Caco-2 (cell line): Measurements from ENCODE around the gene DDX6. TPM values are rescaled to one million over a fixed set of nuclear protein-coding genes. Genes with fewer than 3 reads are reported as not detected.
"Not testable (repeated sequence)": the region's sequence is repeated elsewhere in the genome, so short reads cannot be mapped to it uniquely, and the experiment has no call there.

Experiments used
- BruUV-seq: library from RNA; stranded (reverse); fragments of 400-500 nt; replicated peaks from 2 replicates; lab custom pipeline; 2021; lab: Mats Ljungman, UMichigan
- CTCF ChIA-PET: fragments of 300-600 bp; sonication (Branson Sonifier 250); formaldehyde crosslinking; loops from one replicate; lab custom pipeline; 2022; ENCODE audit warnings: antibody characterized with exemption; lab: Charles Lee
- POLR2A ChIA-PET: fragments of 300-600 bp; sonication (Branson Sonifier 250); formaldehyde crosslinking; loops from one replicate; lab custom pipeline; 2022; ENCODE audit warnings: antibody characterized with exemption; lab: Charles Lee
- DNase-seq, 2 experiments: peaks; one replicate each; pipeline versions ENCODE4 v3.0.0 to v3.0.0-alpha.2; 2020 to 2022
- H3K27me3 ChIP-seq: replicated peaks from 2 replicates; pipeline ENCODE4 v1.6.0; 2011; ENCODE audit warnings: low read length; ENCODE audit not compliant: control insufficient read depth, insufficient read depth
- H3K36me3 ChIP-seq: 2 replicates; pipeline ENCODE4 v1.5.1; 2011; ENCODE audit warnings: low read length; ENCODE audit not compliant: control insufficient read depth, insufficient read depth
- H3K4me1 ChIP-seq: fragments of 250-450 bp; sonication (Bioruptor Pico); 2 replicates; pipeline ENCODE4 v1.5.1; 2020; ENCODE audit warnings: mild to moderate bottlenecking
- H3K4me3 ChIP-seq: 2 replicates; pipeline ENCODE4 v1.5.1; 2011; ENCODE audit warnings: low read depth, mild to moderate bottlenecking, control low read depth, low read length
- H3K9me3 ChIP-seq: fragments of 250-450 bp; sonication (Bioruptor Pico); 2 replicates; pipeline ENCODE4 v1.5.1; 2020; ENCODE audit warnings: mild to moderate bottlenecking, moderate library complexity
- H3K27ac Mint-ChIP-seq: one replicate; pipeline ENCODE4 v1.8.0; 2022; ENCODE audit warnings: mixed read lengths; ENCODE audit not compliant: unreplicated experiment
- H3K27me3 Mint-ChIP-seq: one replicate; pipeline ENCODE4 v1.8.0; 2022; ENCODE audit warnings: mixed read lengths; ENCODE audit not compliant: insufficient read depth, unreplicated experiment
- H3K36me3 Mint-ChIP-seq: one replicate; pipeline ENCODE4 v1.8.0; 2022; ENCODE audit warnings: mild to moderate bottlenecking, mixed read lengths; ENCODE audit not compliant: insufficient read depth, unreplicated experiment
- H3K4me1 Mint-ChIP-seq: one replicate; pipeline ENCODE4 v1.8.0; 2022; ENCODE audit warnings: low read depth, mixed read lengths; ENCODE audit not compliant: unreplicated experiment
- H3K4me3 Mint-ChIP-seq: one replicate; pipeline ENCODE4 v1.8.0; 2022; ENCODE audit warnings: mild to moderate bottlenecking, moderate library complexity, mixed read lengths; ENCODE audit not compliant: unreplicated experiment
- H3K9me3 Mint-ChIP-seq: one replicate; pipeline ENCODE4 v1.8.0; 2022; ENCODE audit warnings: mixed read lengths; ENCODE audit not compliant: unreplicated experiment
- intact Hi-C: fragments of 100-400 bp; cut with micrococcal nuclease; formaldehyde crosslinking; loops from one replicate; pipeline ENCODE4 v1.10.0; 2022; ENCODE audit not compliant: unreplicated experiment
- total RNA-seq: library from RNA; stranded (reverse); gene quantifications from 2 replicates; pipeline ENCODE4 v1.2.3, GENCODE V29; 2022

The DDX6 gene
- total RNA-seq, 1 experiment from 2014 or later: 131 TPM

DNA sequence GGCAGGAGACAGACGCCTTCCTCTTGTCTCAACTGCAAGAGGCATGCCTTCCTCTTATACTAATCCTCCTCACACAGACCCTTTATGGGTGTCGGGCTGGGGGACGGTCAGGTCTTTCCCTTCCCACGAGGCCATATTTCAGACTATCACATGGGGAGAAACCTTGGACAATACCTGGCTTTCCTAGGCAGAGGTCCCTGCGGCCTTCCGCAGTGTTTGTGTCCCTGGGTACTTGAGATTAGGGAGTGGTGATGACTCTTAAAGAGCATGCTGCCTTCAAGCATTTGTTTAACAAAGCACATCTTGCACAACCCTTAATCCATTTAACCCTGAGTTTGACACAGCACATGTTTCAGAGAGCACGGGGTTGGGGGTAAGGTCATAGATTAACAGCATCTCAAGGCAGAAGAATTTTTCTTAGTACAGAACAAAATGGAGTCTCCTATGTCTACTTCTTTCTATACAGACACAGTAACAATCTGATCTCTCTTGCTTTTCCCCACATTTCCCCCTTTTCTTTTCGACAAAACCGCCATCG lies 69.4 kb downstream of the DDX6 start:
- H3K9me3 Mint-ChIP-seq, H3K27ac Mint-ChIP-seq, DNase-seq, H3K9me3 ChIP-seq, CTCF ChIA-PET, H3K36me3 Mint-ChIP-seq, H3K27me3 Mint-ChIP-seq, H3K27me3 ChIP-seq, BruUV-seq, H3K4me3 ChIP-seq, POLR2A ChIA-PET, H3K4me3 Mint-ChIP-seq, intact Hi-C loops, H3K36me3 ChIP-seq: not testable (repeated sequence)
- H3K4me1 Mint-ChIP-seq: peaks cover 43% of the 10 kb centered on the region
- H3K4me1 ChIP-seq: peaks cover 24% of the 10 kb centered on the region

DNA sequence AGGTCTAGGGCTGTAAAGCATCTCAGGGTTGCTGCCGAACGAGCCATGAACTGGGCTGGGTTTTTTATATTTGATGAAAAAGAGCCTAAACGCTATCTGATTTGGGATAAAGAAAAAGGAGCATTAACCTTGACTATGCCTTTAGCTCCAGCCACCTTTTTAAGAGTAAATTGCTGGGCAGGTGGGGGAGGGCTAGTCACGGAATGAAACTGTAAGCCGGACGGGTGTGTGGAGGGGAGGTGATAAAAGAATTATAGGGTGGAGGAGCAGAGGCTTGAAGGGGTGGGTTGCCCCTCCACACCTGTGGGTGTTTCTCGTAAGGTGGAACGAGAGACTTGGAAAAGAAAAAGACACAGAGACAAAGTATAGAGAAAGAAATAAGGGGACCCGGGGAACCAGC lies 70.2 kb downstream of the DDX6 start:
- H3K27me3 Mint-ChIP-seq, POLR2A ChIA-PET, H3K36me3 Mint-ChIP-seq, intact Hi-C loops, DNase-seq, H3K27me3 ChIP-seq, H3K36me3 ChIP-seq, H3K9me3 ChIP-seq, H3K4me3 ChIP-seq, CTCF ChIA-PET, H3K9me3 Mint-ChIP-seq: not testable (repeated sequence)
- H3K4me1 ChIP-seq: peaks cover 32% of the 10 kb centered on the region
- BruUV-seq: TSS peak; percentile 48
- Mint-ChIP-seq H3K4me1 (peaks cover 46% of the 10 kb centered on the region), H3K4me3 (peak overlapping the region; percentile 48), H3K27ac (peak overlapping the region; percentile 11)

DNA sequence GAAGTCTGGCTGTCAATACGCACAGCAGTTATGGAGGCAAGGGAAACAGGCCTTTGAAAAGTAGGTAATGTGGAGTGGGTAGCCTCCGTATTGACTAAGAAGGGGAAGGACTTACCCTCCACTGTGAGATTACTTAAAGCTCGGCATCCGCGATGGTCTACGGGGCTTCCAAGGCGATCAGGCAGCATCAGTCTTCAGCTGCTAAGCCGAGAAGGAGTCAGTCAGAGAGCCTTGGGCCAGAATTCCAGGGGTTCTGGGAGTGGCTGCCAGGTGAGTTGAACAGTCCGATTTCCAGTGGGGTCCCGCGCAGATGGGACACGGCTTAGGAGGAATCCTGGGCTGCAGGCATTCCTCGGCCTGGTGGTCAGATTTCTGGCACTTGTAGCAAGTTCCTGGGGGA lies 70.9 kb downstream of the DDX6 start:
- peak overlapping the region; percentile 11 for H3K27ac Mint-ChIP-seq
- DNase-seq, BruUV-seq: not testable (repeated sequence)

DNA sequence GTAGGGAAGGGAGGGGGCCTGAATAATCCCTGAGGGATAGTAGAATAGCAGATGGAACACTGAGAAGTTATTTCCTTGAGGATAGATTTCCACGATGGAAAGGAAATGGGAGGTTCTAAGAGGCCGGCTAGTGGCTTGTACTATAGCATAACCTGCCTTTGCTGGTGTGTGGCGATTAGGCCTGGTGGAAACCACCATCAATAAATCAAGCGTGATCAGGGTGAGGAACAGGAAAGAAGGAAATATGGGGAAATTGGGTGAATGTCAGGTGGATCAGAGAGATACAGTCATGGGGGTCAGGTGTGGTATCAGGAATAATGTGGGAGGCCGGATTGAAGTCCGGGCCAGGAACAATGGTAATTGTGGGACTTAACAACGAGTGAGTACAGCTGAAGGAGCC lies 72.4 kb downstream of the DDX6 start:
- Mint-ChIP-seq H3K27ac (peak overlapping the region; percentile 13), H3K4me1 (peaks cover 56% of the 10 kb centered on the region)
- H3K36me3 ChIP-seq, CTCF ChIA-PET, H3K36me3 Mint-ChIP-seq, POLR2A ChIA-PET, DNase-seq, H3K27me3 ChIP-seq, H3K9me3 Mint-ChIP-seq, H3K4me3 ChIP-seq, H3K9me3 ChIP-seq, intact Hi-C loops, H3K4me3 Mint-ChIP-seq, BruUV-seq, H3K27me3 Mint-ChIP-seq: not testable (repeated sequence)
- peaks cover 51% of the 10 kb centered on the region for H3K4me1 ChIP-seq

More for the DNA sequence above, 70.9 kb downstream of the DDX6 start:
- H3K36me3 Mint-ChIP-seq, intact Hi-C loops, H3K9me3 ChIP-seq, CTCF ChIA-PET, H3K27me3 Mint-ChIP-seq, H3K9me3 Mint-ChIP-seq, POLR2A ChIA-PET, H3K4me3 ChIP-seq, H3K36me3 ChIP-seq, H3K27me3 ChIP-seq: not testable (repeated sequence)
- H3K4me1 Mint-ChIP-seq: peaks cover 50% of the 10 kb centered on the region
- peak overlapping the region; percentile 48 for H3K4me3 Mint-ChIP-seq
- peaks cover 38% of the 10 kb centered on the region for H3K4me1 ChIP-seq

DNA sequence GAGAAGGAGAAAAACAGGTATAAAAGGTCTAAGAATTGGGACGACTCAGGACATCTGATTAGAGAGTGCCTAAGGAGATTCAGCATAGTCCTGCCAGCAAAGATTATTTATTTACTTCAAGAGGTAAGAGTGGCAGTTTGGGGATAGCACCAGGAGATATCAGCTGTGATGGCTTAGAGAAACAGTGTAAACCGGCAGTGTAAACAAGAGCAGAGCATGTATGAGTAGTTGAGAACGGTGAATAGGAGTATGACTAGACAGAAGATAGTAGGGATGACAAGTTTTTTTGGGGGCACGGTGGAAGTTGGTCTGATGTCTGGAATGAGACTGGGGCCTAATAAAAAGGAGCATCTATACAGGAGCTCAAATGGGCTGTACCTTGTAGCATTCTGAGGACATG lies 73.2 kb downstream of the DDX6 start:
- H3K27me3 ChIP-seq, H3K9me3 ChIP-seq, H3K36me3 ChIP-seq, H3K27ac Mint-ChIP-seq, BruUV-seq, POLR2A ChIA-PET, H3K9me3 Mint-ChIP-seq, H3K4me3 Mint-ChIP-seq, DNase-seq, H3K4me3 ChIP-seq, H3K36me3 Mint-ChIP-seq, CTCF ChIA-PET, H3K27me3 Mint-ChIP-seq: not testable (repeated sequence)
- peaks cover 56% of the 10 kb centered on the region for H3K4me1 Mint-ChIP-seq
- intact Hi-C loops: loop anchor here (2.0 kb wide), 1 partner anchor 73 kb away; the partner anchor contains the start of gene DDX6
- H3K4me1 ChIP-seq: peaks cover 54% of the 10 kb centered on the region

DNA sequence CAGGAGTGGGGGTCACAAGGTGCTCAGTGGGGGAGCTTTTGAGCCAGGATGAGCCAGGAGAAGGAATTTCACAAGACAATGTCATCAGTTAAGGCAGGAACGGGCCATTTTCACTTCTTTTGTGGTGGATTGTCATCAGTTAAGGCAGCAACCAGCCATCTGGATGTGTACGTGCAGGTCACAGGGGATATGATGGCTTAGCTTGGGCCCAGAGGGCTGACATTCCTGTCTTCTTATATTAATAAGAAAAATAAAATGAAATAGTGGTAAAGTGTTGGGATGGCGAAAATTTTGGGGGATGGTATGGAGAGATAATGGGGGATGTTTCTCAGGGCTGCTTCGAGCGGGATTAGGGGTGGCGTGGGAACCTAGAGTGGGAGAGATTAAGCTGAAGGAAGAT lies 73.7 kb downstream of the DDX6 start:
- POLR2A ChIA-PET, BruUV-seq, H3K36me3 Mint-ChIP-seq, DNase-seq, H3K27me3 ChIP-seq, H3K27ac Mint-ChIP-seq, H3K36me3 ChIP-seq, H3K4me3 Mint-ChIP-seq, H3K27me3 Mint-ChIP-seq, CTCF ChIA-PET, H3K9me3 ChIP-seq, H3K9me3 Mint-ChIP-seq, H3K4me3 ChIP-seq: not testable (repeated sequence)
- peaks cover 55% of the 10 kb centered on the region for H3K4me1 ChIP-seq
- peaks cover 56% of the 10 kb centered on the region for H3K4me1 Mint-ChIP-seq
- intact Hi-C loops: loop anchor here (2.0 kb wide), 1 partner anchor 74 kb away; the partner anchor contains the start of gene DDX6
